HEK293 (cell line): Measurements from ENCODE around the gene FOXP1.

Experiments used
- SP2 ChIP-seq: fragments of 450-650 bp; formaldehyde crosslinking; IDR thresholded peaks from 2 replicates; pipeline ENCODE4 v1.5.1; 2016; ENCODE audit warnings: missing biosample characterization, missing genetic modification characterization
- ZBTB1 ChIP-seq: fragments of 450-650 bp; formaldehyde crosslinking; IDR thresholded peaks from 2 replicates; pipeline ENCODE4 v1.5.1; 2016; ENCODE audit warnings: missing biosample characterization, missing genetic modification characterization
- ZBTB20 ChIP-seq: fragments of 450-650 bp; formaldehyde crosslinking; IDR thresholded peaks from 2 replicates; pipeline ENCODE4 v1.5.1; 2016; ENCODE audit warnings: missing biosample characterization, missing genetic modification characterization
- ZBTB7A ChIP-seq: fragments of 450-650 bp; formaldehyde crosslinking; IDR thresholded peaks from 2 replicates; pipeline ENCODE4 v1.5.1; 2016; ENCODE audit warnings: low read depth, missing biosample characterization, missing genetic modification characterization
- ZEB2 ChIP-seq: fragments of 450-650 bp; formaldehyde crosslinking; IDR thresholded peaks from 2 replicates; pipeline ENCODE4 v1.5.1; 2016; ENCODE audit warnings: missing biosample characterization, missing genetic modification characterization
- ZFP37 ChIP-seq: fragments of 450-650 bp; formaldehyde crosslinking; IDR thresholded peaks from 2 replicates; pipeline ENCODE4 v1.5.1; 2016; ENCODE audit warnings: missing biosample characterization, missing genetic modification characterization
- ZNF146 ChIP-seq: fragments of 450-650 bp; formaldehyde crosslinking; IDR thresholded peaks from 2 replicates; pipeline ENCODE4 v1.5.1; 2016; ENCODE audit warnings: missing biosample characterization, missing genetic modification characterization
- ZNF24 ChIP-seq: fragments of 450-650 bp; formaldehyde crosslinking; IDR thresholded peaks from 2 replicates; pipeline ENCODE4 v1.5.1; 2016; ENCODE audit warnings: missing biosample characterization, missing genetic modification characterization
- ZNF274 ChIP-seq, 2 experiments: fragments of 200-500 bp in 1 of 2; fragments of 450-650 bp in 1 of 2; sonication (Bioruptor generic) in 1 of 2; formaldehyde crosslinking in 1 of 2; IDR thresholded peaks; 2 replicates each; pipeline versions ENCODE4 v1.5.1 to v1.6.1; 2014 to 2016; ENCODE audit warnings: borderline replicate concordance in 1 of 2, inconsistent platforms in 1 of 2, low read length in 1 of 2, missing biosample characterization in 1 of 2, missing genetic modification characterization in 1 of 2
- ZNF560 ChIP-seq: fragments of 450-650 bp; formaldehyde crosslinking; IDR thresholded peaks from 2 replicates; pipeline ENCODE4 v1.5.1; 2017; ENCODE audit warnings: missing biosample characterization, missing genetic modification characterization, borderline replicate concordance
- TF ChIP-seq, protein P1 (sequence below): fragments of 450-650 bp; formaldehyde crosslinking; IDR thresholded peaks from 2 replicates; pipeline ENCODE4 v1.5.1; 2016; ENCODE audit warnings: missing biosample characterization, missing genetic modification characterization
- TF ChIP-seq, protein P2 (sequence below): fragments of 450-650 bp; formaldehyde crosslinking; IDR thresholded peaks from 2 replicates; pipeline ENCODE4 v1.5.1; 2016; ENCODE audit warnings: missing biosample characterization, missing genetic modification characterization
- TF ChIP-seq, protein P3 (sequence below): fragments of 450-650 bp; formaldehyde crosslinking; optimal IDR thresholded peaks from 2 replicates; pipeline ENCODE3; 2016; ENCODE audit warnings: missing biosample characterization, mild to moderate bottlenecking, missing genetic modification characterization
- TF ChIP-seq, protein P4 (sequence below): fragments of 450-650 bp; formaldehyde crosslinking; IDR thresholded peaks from 2 replicates; pipeline ENCODE4 v1.5.1; 2016; ENCODE audit warnings: missing biosample characterization, missing genetic modification characterization, low read depth

DNA sequence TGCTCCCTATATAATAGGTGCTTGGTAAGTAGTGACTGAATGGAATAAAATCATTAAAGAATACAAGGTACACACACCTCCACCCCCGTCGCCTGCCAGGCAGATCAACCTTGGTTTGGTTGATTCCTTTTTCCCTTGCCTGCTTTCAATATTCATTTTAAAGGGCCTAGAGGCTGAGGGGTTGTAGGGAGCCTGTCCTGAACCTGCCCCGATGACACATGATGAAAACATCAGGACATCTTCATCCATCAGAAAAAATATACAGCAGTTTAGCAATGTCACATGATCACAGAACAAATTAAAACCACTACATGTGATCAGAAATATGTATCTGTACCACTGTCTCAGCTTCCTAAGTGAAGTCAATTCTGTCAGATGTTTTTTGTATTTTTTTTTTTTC is 588.9 kb downstream of the FOXP1 start:
- TF ChIP-seq ZEB2 (tag by site-specific recombination): no peak
- no peak for TF ChIP-seq ZBTB1 (tag by site-specific recombination)
- no peak for TF ChIP-seq ZFP37 (tag by site-specific recombination)
- TF ChIP-seq ZNF274 (IDR thresholded peaks at IDR 0.05; ENCODE audit: low read length): no peak
- TF ChIP-seq ZNF274 (tag by site-specific recombination; IDR thresholded peaks at IDR 0.05; ENCODE audit: borderline replicate concordance): no peak
- TF ChIP-seq, protein P1, sequence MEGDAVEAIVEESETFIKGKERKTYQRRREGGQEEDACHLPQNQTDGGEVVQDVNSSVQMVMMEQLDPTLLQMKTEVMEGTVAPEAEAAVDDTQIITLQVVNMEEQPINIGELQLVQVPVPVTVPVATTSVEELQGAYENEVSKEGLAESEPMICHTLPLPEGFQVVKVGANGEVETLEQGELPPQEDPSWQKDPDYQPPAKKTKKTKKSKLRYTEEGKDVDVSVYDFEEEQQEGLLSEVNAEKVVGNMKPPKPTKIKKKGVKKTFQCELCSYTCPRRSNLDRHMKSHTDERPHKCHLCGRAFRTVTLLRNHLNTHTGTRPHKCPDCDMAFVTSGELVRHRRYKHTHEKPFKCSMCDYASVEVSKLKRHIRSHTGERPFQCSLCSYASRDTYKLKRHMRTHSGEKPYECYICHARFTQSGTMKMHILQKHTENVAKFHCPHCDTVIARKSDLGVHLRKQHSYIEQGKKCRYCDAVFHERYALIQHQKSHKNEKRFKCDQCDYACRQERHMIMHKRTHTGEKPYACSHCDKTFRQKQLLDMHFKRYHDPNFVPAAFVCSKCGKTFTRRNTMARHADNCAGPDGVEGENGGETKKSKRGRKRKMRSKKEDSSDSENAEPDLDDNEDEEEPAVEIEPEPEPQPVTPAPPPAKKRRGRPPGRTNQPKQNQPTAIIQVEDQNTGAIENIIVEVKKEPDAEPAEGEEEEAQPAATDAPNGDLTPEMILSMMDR: no peak
- no peak for TF ChIP-seq ZNF146 (tag by site-specific recombination)
- TF ChIP-seq ZBTB7A (tag by site-specific recombination): no peak
- TF ChIP-seq, protein P2, sequence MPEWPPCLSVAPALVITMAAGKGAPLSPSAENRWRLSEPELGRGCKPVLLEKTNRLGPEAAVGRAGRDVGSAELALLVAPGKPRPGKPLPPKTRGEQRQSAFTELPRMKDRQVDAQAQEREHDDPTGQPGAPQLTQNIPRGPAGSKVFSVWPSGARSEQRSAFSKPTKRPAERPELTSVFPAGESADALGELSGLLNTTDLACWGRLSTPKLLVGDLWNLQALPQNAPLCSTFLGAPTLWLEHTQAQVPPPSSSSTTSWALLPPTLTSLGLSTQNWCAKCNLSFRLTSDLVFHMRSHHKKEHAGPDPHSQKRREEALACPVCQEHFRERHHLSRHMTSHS (tag by site-specific recombination): no peak
- no peak for TF ChIP-seq ZBTB20 (tag by site-specific recombination)
- no peak for TF ChIP-seq ZNF560 (tag by site-specific recombination)
- TF ChIP-seq, protein P3, sequence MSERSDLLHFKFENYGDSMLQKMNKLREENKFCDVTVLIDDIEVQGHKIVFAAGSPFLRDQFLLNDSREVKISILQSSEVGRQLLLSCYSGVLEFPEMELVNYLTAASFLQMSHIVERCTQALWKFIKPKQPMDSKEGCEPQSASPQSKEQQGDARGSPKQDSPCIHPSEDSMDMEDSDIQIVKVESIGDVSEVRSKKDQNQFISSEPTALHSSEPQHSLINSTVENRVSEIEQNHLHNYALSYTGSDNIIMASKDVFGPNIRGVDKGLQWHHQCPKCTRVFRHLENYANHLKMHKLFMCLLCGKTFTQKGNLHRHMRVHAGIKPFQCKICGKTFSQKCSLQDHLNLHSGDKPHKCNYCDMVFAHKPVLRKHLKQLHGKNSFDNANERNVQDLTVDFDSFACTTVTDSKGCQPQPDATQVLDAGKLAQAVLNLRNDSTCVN: no peak
- no peak for TF ChIP-seq ZNF24
- TF ChIP-seq SP2 (tag by site-specific recombination): no peak
- TF ChIP-seq, protein P4, sequence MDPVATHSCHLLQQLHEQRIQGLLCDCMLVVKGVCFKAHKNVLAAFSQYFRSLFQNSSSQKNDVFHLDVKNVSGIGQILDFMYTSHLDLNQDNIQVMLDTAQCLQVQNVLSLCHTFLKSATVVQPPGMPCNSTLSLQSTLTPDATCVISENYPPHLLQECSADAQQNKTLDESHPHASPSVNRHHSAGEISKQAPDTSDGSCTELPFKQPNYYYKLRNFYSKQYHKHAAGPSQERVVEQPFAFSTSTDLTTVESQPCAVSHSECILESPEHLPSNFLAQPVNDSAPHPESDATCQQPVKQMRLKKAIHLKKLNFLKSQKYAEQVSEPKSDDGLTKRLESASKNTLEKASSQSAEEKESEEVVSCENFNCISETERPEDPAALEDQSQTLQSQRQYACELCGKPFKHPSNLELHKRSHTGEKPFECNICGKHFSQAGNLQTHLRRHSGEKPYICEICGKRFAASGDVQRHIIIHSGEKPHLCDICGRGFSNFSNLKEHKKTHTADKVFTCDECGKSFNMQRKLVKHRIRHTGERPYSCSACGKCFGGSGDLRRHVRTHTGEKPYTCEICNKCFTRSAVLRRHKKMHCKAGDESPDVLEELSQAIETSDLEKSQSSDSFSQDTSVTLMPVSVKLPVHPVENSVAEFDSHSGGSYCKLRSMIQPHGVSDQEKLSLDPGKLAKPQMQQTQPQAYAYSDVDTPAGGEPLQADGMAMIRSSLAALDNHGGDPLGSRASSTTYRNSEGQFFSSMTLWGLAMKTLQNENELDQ (tag by site-specific recombination): no peak
